NT2/D1 (cell line): Measurements from ENCODE around the gene PPM1H.
A peak's percentile ranks its signal among the peaks of the same experiment; 100 is the strongest.
"Not testable (repeated sequence)": the region's sequence is repeated elsewhere in the genome, so short reads cannot be mapped to it uniquely, and the experiment has no call there.

Experiments
- DNase-seq: peaks from one replicate; pipeline ENCODE4 v3.0.0-alpha.2; 2011; ENCODE audit warnings: low read depth, low spot score
- H3K27me3 ChIP-seq: 2 replicates; pipeline ENCODE4 v1.6.0; 2011; ENCODE audit warnings: mild to moderate bottlenecking; ENCODE audit not compliant: insufficient read length, insufficient read depth
- H3K36me3 ChIP-seq: 2 replicates; pipeline ENCODE4 v1.6.1; 2011; ENCODE audit warnings: mild to moderate bottlenecking, low read length, mixed read lengths; ENCODE audit not compliant: insufficient read depth, insufficient read length
- H3K4me1 ChIP-seq: 2 replicates; pipeline ENCODE4 v1.5.1; 2011; ENCODE audit not compliant: insufficient read depth, insufficient read length
- H3K4me3 ChIP-seq: 2 replicates; pipeline ENCODE4 v1.5.1; 2011; ENCODE audit warnings: low read depth; ENCODE audit not compliant: insufficient read length
- H3K9ac ChIP-seq: 2 replicates; pipeline ENCODE4 v1.6.0; 2011; ENCODE audit warnings: low read depth; ENCODE audit not compliant: insufficient read length
- H3K9me3 ChIP-seq: 2 replicates; pipeline ENCODE4 v1.5.1; 2011; ENCODE audit warnings: mild to moderate bottlenecking, low read length; ENCODE audit not compliant: insufficient read depth
- SUZ12 ChIP-seq: IDR thresholded peaks from 2 replicates; pipeline ENCODE4 v1.6.1; 2011; ENCODE audit not compliant: insufficient read length, insufficient read depth; ENCODE audit errors: extremely low read depth
- YY1 ChIP-seq: IDR thresholded peaks from 2 replicates; pipeline ENCODE4 v1.6.1; 2011; ENCODE audit not compliant: insufficient read length, insufficient read depth
- ZNF274 ChIP-seq: IDR thresholded peaks from 2 replicates; pipeline ENCODE4 v1.6.1; 2011; ENCODE audit warnings: mild to moderate bottlenecking, low read depth, low read length

PPM1H gene

DNA sequence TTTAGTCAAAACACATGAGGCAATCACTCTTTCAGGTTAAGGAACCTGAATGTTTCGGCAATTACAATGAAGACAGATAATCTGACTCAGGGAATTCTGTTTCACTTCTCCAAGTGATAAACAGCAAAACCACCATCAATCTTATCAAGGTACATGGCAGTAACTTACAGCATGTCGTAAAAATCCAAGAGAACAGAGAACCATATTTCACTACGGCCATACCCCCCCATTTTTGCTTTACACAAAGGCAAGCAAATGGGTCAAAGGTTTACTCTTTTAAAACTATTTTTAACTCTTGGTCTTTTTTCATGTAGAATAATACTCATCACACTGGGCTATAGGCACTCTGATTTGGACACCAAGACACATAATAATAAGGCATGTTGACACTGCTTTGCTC, 102.4 kb downstream of the PPM1H start:
- DNase-seq = no peak
- no peaks in the 10 kb centered on the region for H3K9me3 ChIP-seq
- H3K4me3 ChIP-seq = no peak overlapping the region
- no peaks in the 10 kb centered on the region for H3K27me3 ChIP-seq
- peaks cover 3% of the 10 kb centered on the region for H3K36me3 ChIP-seq
- no peak overlapping the region for H3K9ac ChIP-seq
- TF ChIP-seq SUZ12 = no peak
- TF ChIP-seq ZNF274 = no peak
- TF ChIP-seq YY1 = no peak
- H3K4me1 ChIP-seq = no peaks in the 10 kb centered on the region

DNA sequence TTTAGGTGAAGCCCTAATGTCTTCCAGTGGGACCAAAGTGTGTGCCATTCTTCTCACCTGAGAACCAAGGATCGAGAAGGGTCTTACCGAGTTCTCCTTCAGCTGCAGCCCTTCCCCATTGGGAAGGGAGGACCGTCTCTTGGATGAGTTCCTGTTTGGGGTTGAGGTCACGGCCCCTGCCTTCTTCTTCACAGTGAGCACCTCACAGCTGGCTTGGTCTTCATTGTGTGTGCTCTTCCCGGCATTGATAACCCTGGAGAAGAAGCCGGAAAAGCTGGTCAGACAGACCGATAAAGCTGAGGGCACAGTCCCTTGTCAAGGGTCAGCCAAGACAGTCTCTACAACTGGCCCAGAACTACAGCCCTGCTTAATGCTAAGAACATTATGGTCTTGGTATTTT, 102.9 kb downstream of the PPM1H start:
- no peak overlapping the region for H3K4me3 ChIP-seq
- DNase-seq = no peak
- no peaks in the 10 kb centered on the region for H3K27me3 ChIP-seq
- H3K9me3 ChIP-seq = no peaks in the 10 kb centered on the region
- no peak overlapping the region for H3K9ac ChIP-seq
- TF ChIP-seq YY1 (no peak), SUZ12 (no peak), ZNF274 (no peak)
- peaks cover 3% of the 10 kb centered on the region for H3K36me3 ChIP-seq
- no peaks in the 10 kb centered on the region for H3K4me1 ChIP-seq

DNA sequence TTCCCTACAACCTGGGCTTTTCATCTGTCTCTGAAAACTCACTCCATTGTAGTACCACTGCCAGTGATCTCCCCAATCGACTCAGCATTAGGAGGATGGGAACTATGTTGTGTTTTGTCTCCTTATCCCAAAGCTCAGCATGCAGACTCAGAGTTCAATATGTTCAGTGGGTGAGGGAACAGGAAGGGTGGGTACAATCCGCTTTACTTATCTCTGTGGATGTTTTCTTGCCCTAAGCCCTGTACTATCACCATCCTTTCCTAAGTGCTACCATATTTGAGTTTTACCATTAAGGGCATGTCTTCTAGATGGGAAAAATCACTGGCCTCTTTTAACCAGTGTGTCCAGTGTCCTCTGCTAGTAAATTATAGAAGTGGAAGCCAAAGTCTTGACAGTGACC, 107.1 kb downstream of the PPM1H start:
- H3K4me1 ChIP-seq = no peaks in the 10 kb centered on the region
- H3K9me3 ChIP-seq = no peaks in the 10 kb centered on the region
- DNase-seq = no peak
- peaks cover 3% of the 10 kb centered on the region for H3K36me3 ChIP-seq
- no peaks in the 10 kb centered on the region for H3K27me3 ChIP-seq
- no peak overlapping the region for H3K9ac ChIP-seq
- no peak overlapping the region for H3K4me3 ChIP-seq
- TF ChIP-seq SUZ12 = no peak
- no peak for TF ChIP-seq ZNF274
- no peak for TF ChIP-seq YY1

DNA sequence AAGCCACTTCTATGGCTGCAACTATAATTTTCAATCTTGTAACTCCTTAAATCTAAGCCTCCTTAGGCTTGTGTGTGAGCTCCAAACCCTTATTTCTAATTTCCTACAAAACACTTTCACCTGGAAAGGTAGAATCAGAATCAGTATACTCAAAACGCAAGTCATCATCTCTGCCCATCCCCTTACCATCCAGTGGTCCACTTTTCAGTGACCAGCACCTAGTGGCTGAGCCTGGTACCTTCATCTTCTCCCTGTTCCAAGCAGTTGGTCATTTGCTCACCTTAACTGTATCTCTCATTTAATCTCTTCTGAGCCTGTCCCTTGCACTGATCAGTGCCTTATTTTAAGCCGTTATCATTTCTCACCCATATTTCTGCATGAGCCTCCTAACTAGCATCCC, 107.9 kb downstream of the PPM1H start:
- no peaks in the 10 kb centered on the region for H3K9me3 ChIP-seq
- peaks cover 3% of the 10 kb centered on the region for H3K36me3 ChIP-seq
- H3K9ac ChIP-seq = no peak overlapping the region
- no peak overlapping the region for H3K4me3 ChIP-seq
- no peak for DNase-seq
- H3K4me1 ChIP-seq = no peaks in the 10 kb centered on the region
- no peaks in the 10 kb centered on the region for H3K27me3 ChIP-seq
- TF ChIP-seq ZNF274 (no peak), SUZ12 (no peak)

DNA sequence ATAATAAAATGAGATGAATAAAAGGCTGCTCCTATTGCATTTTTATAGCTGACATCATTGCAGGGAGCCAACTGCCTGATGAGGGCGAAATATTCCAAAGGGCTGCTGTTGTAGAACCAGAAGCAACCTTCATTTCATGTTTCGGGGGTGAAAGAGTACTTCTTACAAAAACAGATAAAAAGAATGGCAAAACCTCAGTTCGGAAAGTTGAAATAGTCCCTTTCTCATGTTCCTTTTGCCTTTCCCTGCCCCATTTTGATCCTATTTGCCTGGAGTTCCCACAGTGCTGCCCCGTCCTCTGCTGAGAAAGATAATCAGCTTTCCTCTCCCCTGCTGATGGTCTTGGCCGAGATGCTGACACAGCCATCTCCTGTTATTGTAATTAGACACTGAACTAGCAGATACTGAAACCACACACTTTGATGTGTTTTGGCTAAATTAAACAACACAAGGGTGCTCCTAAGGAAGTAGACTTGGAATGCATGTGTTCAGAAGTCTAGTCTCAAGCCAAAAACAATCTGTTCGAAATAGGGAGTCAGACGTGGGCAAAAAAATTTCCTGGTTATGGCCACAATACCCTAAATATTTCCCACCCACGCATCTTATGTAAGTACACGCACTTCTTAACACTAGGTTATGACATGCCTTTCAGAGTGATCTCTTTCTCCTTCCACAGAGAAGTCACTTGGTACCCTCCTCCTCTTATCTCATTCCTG, 117.2 kb downstream of the PPM1H start:
- H3K9me3 ChIP-seq = no peaks in the 10 kb centered on the region
- TF ChIP-seq SUZ12 (no peak), ZNF274 (no peak), YY1 (no peak)
- H3K9ac ChIP-seq = no peak overlapping the region
- DNase-seq = no peak
- H3K36me3 ChIP-seq = no peaks in the 10 kb centered on the region
- H3K4me3 ChIP-seq = no peak overlapping the region
- H3K27me3 ChIP-seq = no peaks in the 10 kb centered on the region
- H3K4me1 ChIP-seq = peaks cover 3% of the 10 kb centered on the region

DNA sequence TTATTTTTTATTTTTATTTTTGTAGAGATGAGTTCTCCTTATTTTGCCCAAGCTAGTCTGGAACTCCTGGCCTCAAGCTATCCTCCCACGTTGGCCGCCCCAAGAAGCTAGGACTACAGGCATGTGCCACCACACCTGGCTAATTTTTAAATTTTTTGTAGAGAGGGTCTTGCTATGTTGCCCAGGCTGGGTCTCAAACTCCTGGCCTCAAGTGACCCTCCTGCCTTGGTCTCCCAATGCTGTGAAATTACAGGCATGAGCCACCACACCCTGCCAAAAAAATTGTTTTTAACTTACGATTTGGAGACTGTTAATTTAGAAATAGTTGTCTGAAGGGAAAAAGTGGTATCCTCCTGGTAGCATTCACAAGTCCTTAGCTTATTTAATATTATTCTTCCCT, 120.7 kb downstream of the PPM1H start:
- Histone ChIP-seq H3K4me1 (peaks cover 3% of the 10 kb centered on the region), H3K36me3 (no peaks in the 10 kb centered on the region), H3K9ac (no peak overlapping the region), H3K27me3 (no peaks in the 10 kb centered on the region), H3K9me3 (no peaks in the 10 kb centered on the region), H3K4me3 (no peak overlapping the region)
- no peak for TF ChIP-seq SUZ12
- TF ChIP-seq YY1 = no peak
- no peak for TF ChIP-seq ZNF274
- DNase-seq = no peak

DNA sequence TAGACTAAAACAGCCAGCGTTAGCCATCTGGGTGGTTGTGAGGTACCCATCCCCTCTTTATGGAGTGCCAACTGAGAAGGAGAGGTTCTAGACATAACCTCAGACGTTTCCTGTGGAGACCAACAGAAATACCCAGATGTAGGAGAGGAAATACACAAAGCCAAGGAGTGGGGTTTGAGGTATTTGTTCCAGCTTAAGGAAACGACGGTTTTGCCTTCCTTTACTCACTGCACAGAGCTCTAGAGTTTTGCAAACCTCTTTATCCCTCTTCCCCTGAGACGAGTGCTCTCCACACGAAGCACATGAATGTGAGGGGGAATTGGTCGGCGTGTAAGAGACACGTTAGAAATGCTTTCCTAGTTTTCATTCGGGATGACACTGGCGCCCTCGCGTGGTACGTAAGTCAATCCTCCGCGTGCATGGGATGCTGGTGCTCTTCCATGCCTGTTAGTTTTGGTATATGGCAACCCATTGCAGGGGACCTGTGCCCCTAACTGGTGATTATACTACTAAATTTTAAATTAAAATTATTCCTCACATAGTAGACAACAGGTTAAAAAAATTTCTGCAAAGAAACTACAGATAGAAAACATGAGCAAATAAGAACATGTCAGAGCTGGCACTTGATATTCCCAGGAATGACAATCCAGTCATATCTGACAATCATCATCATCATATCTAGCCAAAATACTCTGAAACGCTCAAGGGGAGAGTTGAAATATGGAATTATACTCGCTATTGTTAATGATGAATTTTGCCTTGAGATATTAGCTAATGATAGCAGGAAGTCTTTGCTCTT, 121.7 kb downstream of the PPM1H start:
- peak; percentile 62 for DNase-seq
- no peak overlapping the region for H3K4me3 ChIP-seq
- no peaks in the 10 kb centered on the region for H3K36me3 ChIP-seq
- H3K9ac ChIP-seq = no peak overlapping the region
- no peaks in the 10 kb centered on the region for H3K27me3 ChIP-seq
- TF ChIP-seq YY1 (no peak), SUZ12 (no peak), ZNF274 (no peak)
- H3K4me1 ChIP-seq = peaks cover 3% of the 10 kb centered on the region
- no peaks in the 10 kb centered on the region for H3K9me3 ChIP-seq

DNA sequence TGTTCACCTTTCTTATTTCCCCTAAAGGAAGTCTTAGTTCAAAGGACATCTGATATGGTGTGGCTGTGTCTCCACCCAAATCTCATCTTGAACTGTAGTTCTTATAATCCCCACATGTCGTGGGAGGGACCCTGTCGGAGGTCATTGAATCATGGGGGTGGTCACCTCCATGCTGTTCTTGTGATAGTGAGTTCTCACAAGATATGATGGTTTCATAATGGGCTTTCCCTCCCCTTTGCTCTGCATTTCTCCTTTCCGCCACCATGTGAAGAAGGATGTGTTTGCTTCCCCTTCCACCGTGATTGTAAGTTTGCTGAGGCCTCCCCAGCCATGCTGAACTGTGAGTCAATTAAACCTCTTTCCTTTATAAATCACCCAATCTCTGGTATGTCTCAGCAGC, 123.5 kb downstream of the PPM1H start:
- not testable (repeated sequence) for H3K4me3 ChIP-seq, H3K9me3 ChIP-seq, H3K36me3 ChIP-seq, DNase-seq, H3K27me3 ChIP-seq, H3K4me1 ChIP-seq, H3K9ac ChIP-seq
